Suprapubic skin (tissue), 4 donors: ENCODE data around the gene C3.

ENCODE experiments used
- CTCF ChIP-seq, 2 donors: fragments of 200-600 bp in 1 of 2; fragments of 450-650 bp in 1 of 2; sonication (generic) in 1 of 2; IDR thresholded peaks; one replicate each; pipeline ENCODE4 v1.5.1; 2016 to 2019; ENCODE audit warnings: antibody characterized with exemption in 2 of 2, mild to moderate bottlenecking in 1 of 2, moderate library complexity in 1 of 2
- EP300 ChIP-seq: sonication (generic); formaldehyde crosslinking; IDR thresholded peaks from one replicate; pipeline ENCODE4 v1.6.1; 2017; ENCODE audit warnings: antibody characterized with exemption
- POLR2A ChIP-seq, 2 donors: fragments of 450-650 bp; IDR thresholded peaks; one replicate each; pipeline ENCODE4 v1.6.1; 2017; ENCODE audit warnings: antibody characterized with exemption in 2 of 2, mild to moderate bottlenecking in 2 of 2, moderate library complexity in 2 of 2
- POLR2AphosphoS5 ChIP-seq, 3 donors: sonication (generic); formaldehyde crosslinking; IDR thresholded peaks; one replicate each; pipeline ENCODE4 v1.6.1; 2017; ENCODE audit warnings: antibody characterized with exemption in 3 of 3

- TF ChIP-seq CTCF (IDR thresholded peaks at IDR 0.05) (no peak), POLR2A (IDR thresholded peaks at IDR 0.05) (no peak), EP300 (no peak), POLR2AphosphoS5 (IDR thresholded peaks at IDR 0.05) (no peak)
These were observed 28.4 kb downstream of the C3 start for GRCh38 chr19:6692027-6692426.
